ENCODE measurements around the gene IFT80.

GRCh38 chr3:160291290-160291908, 107.6 kb downstream of the IFT80 start:
- TF ChIP-seq POLR2AphosphoS5 (IDR thresholded peaks at IDR 0.05), result no peak
- TF ChIP-seq POLR2A (IDR thresholded peaks at IDR 0.05), result no peak
- TF ChIP-seq, protein P1, sequence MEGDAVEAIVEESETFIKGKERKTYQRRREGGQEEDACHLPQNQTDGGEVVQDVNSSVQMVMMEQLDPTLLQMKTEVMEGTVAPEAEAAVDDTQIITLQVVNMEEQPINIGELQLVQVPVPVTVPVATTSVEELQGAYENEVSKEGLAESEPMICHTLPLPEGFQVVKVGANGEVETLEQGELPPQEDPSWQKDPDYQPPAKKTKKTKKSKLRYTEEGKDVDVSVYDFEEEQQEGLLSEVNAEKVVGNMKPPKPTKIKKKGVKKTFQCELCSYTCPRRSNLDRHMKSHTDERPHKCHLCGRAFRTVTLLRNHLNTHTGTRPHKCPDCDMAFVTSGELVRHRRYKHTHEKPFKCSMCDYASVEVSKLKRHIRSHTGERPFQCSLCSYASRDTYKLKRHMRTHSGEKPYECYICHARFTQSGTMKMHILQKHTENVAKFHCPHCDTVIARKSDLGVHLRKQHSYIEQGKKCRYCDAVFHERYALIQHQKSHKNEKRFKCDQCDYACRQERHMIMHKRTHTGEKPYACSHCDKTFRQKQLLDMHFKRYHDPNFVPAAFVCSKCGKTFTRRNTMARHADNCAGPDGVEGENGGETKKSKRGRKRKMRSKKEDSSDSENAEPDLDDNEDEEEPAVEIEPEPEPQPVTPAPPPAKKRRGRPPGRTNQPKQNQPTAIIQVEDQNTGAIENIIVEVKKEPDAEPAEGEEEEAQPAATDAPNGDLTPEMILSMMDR (IDR thresholded peaks at IDR 0.05), result no peak
